ENCODE measurements around the gene GSTM4.
"Not testable (repeated sequence)": the region's sequence is repeated elsewhere in the genome, so short reads cannot be mapped to it uniquely, and the experiment has no call there.

GSTM4 gene

GRCh38 chr1:109639841-109640184 lies 16.1 kb upstream of the GSTM4 start:
- no peak for DNase-seq

GRCh38 chr1:109640285-109640865 lies 15.5 kb upstream of the GSTM4 start:
- peak in 1 of 2 experiments; percentile 48 for DNase-seq

GRCh38 chr1:109641078-109641740 lies 14.7 kb upstream of the GSTM4 start:
- no peak for DNase-seq

GRCh38 chr1:109641861-109642260 lies 14.0 kb upstream of the GSTM4 start:
- no peak for DNase-seq

- DNase-seq: no peak
These were observed 13.3 kb upstream of the GSTM4 start for GRCh38 chr1:109642626-109643025.

GRCh38 chr1:109643385-109644230 lies 12.3 kb upstream of the GSTM4 start:
- DNase-seq: peak in 1 of 2 experiments; percentile 40

- DNase-seq: no peak
These were observed 11.2 kb upstream of the GSTM4 start for GRCh38 chr1:109644670-109645069.

- no peak for DNase-seq
These were observed 6.4 kb upstream of the GSTM4 start for GRCh38 chr1:109649491-109649914.

- DNase-seq: no peak
These were observed 5.3 kb upstream of the GSTM4 start for GRCh38 chr1:109650609-109651008.

GRCh38 chr1:109652402-109652801 lies 3.5 kb upstream of the GSTM4 start:
- no peak for DNase-seq

- DNase-seq: no peak
These were observed 2.6 kb upstream of the GSTM4 start for GRCh38 chr1:109653306-109653705.

GRCh38 chr1:109654519-109654918 lies 1.4 kb upstream of the GSTM4 start:
- no peak for DNase-seq

- no peak for DNase-seq
These were observed 1.5 kb downstream of the GSTM4 start for GRCh38 chr1:109657395-109657794.

GRCh38 chr1:109657970-109658369 lies 2.1 kb downstream of the GSTM4 start:
- DNase-seq: no peak

- DNase-seq: no peak
These were observed 2.7 kb downstream of the GSTM4 start for GRCh38 chr1:109658533-109659042.

GRCh38 chr1:109659145-109659544 lies 3.2 kb downstream of the GSTM4 start:
- DNase-seq: no peak

GRCh38 chr1:109659997-109660690 lies 4.2 kb downstream of the GSTM4 start:
- DNase-seq: no peak

GRCh38 chr1:109660691-109661026 lies 4.8 kb downstream of the GSTM4 start:
- DNase-seq: not testable (repeated sequence)

- DNase-seq: no peak
These were observed 5.5 kb downstream of the GSTM4 start for GRCh38 chr1:109661391-109661790.

- DNase-seq: no peak
These were observed 8.8 kb downstream of the GSTM4 start for GRCh38 chr1:109664671-109665070.

GRCh38 chr1:109667452-109668122 lies 11.7 kb downstream of the GSTM4 start, which contains the start of gene GSTM2:
TSS of gene GSTM2 (plus strand) at chr1:109668057. CDS start at chr1:109668116, 59 bp downstream.
- DNase-seq: no peak

- no peak for DNase-seq
These were observed 12.3 kb downstream of the GSTM4 start for GRCh38 chr1:109668123-109668775.

Measured in SW 1271 (cell line).